ENCODE results near the gene SCN5A. TPM values are rescaled to one million over a fixed set of nuclear protein-coding genes. Genes with fewer than 3 reads are reported as not detected.

SCN5A gene
- total and polyA plus RNA-seq, 10 donors, result 0.02 to 1.2 (median 0.17) TPM; not detected in 3

DNA sequence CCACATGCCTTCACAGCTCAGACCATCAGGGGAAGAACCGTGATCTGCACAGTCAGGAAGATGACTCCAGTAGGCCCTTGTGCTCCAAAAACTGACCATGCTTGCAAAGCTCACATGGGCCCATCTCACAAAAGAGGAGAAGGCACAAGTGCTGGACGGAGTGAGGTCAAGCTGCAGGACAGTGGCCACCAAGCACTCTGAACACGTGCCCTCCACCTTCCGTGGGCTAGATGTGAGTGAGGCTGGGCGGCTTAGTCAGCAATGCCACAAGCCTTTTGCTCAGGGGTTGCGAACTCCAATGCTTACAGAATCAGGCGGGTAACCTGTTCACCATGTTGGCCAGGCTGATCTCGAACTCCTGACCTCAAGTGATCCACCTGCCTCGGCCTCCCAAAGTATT, 70.9 kb downstream of the SCN5A start:
- intact Hi-C loops (cut with DNase I; ENCODE audit: low total_unique reads), result no loop called here
- DNase-seq, result peak; percentile 46
- H3K27ac ChIP-seq, result no peak overlapping the region
- 81 to 93% (median 87%) methylated on average over 3 to 9 of the region's 9 CpGs for WGBS, 5 donors
- H3K27me3 ChIP-seq (replicated peaks in 1 of 7), result peaks cover 0 to 10% (median 0%) of the 10 kb centered on the region in 7 donors
- TF ChIP-seq POLR2AphosphoS5 (IDR thresholded peaks at IDR 0.05), result no peak
- TF ChIP-seq, protein P1, sequence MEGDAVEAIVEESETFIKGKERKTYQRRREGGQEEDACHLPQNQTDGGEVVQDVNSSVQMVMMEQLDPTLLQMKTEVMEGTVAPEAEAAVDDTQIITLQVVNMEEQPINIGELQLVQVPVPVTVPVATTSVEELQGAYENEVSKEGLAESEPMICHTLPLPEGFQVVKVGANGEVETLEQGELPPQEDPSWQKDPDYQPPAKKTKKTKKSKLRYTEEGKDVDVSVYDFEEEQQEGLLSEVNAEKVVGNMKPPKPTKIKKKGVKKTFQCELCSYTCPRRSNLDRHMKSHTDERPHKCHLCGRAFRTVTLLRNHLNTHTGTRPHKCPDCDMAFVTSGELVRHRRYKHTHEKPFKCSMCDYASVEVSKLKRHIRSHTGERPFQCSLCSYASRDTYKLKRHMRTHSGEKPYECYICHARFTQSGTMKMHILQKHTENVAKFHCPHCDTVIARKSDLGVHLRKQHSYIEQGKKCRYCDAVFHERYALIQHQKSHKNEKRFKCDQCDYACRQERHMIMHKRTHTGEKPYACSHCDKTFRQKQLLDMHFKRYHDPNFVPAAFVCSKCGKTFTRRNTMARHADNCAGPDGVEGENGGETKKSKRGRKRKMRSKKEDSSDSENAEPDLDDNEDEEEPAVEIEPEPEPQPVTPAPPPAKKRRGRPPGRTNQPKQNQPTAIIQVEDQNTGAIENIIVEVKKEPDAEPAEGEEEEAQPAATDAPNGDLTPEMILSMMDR (IDR thresholded peaks at IDR 0.05 in 8 of 11, conservative IDR thresholded peaks at IDR 0.05 in 3 of 11), result no peak
- no peak for TF ChIP-seq POLR2A (IDR thresholded peaks at IDR 0.05)
- no peaks in the 10 kb centered on the region for H3K4me1 ChIP-seq
- H3K4me3 ChIP-seq, result no peak overlapping the region
- peaks cover 0 to 4% (median under 1%) of the 10 kb centered on the region in 8 donors for H3K9me3 ChIP-seq
- peaks cover 0 to 8% (median 0%) of the 10 kb centered on the region in 6 donors for H3K36me3 ChIP-seq

DNA sequence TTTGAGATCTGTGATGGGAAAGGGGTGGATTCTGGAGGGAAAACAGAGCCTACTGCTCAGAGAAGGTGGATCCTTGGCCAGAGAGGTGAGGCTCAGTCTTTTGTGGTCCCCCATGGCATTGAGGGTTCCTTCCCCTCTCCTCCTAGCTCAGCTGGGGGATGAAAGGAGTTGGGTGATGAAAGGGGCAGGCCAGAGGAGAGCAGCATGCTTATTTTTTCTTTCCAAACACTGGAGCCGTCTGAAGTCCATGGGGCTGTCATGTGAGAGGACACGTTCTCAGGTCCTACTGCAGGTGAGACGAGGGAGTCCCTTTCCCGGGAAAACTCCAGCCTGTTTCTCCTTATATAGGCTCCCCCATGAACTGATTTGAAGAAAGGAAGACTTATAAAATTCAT, 71.4 kb downstream of the SCN5A start:
- peaks cover 0 to 10% (median 0%) of the 10 kb centered on the region in 7 donors for H3K27me3 ChIP-seq (replicated peaks in 1 of 7)
- peaks cover 0 to 9% (median 2%) of the 10 kb centered on the region in 8 donors for H3K9me3 ChIP-seq
- no peaks in the 10 kb centered on the region for H3K4me1 ChIP-seq
- peaks cover 0 to 8% (median 0%) of the 10 kb centered on the region in 6 donors for H3K36me3 ChIP-seq
- WGBS, 5 donors, result 77 to 91% (median 88%) methylated on average over 4 of the region's 4 CpGs
- peak; percentile 28 for DNase-seq
- H3K27ac ChIP-seq, result no peak overlapping the region
- TF ChIP-seq, protein P1 (IDR thresholded peaks at IDR 0.05 in 8 of 11, conservative IDR thresholded peaks at IDR 0.05 in 3 of 11), result no peak
- no peak for TF ChIP-seq POLR2A (IDR thresholded peaks at IDR 0.05)
- TF ChIP-seq POLR2AphosphoS5 (IDR thresholded peaks at IDR 0.05), result no peak
- H3K4me3 ChIP-seq, result no peak overlapping the region
- intact Hi-C loops (cut with DNase I; ENCODE audit: low total_unique reads), result no loop called here

DNA sequence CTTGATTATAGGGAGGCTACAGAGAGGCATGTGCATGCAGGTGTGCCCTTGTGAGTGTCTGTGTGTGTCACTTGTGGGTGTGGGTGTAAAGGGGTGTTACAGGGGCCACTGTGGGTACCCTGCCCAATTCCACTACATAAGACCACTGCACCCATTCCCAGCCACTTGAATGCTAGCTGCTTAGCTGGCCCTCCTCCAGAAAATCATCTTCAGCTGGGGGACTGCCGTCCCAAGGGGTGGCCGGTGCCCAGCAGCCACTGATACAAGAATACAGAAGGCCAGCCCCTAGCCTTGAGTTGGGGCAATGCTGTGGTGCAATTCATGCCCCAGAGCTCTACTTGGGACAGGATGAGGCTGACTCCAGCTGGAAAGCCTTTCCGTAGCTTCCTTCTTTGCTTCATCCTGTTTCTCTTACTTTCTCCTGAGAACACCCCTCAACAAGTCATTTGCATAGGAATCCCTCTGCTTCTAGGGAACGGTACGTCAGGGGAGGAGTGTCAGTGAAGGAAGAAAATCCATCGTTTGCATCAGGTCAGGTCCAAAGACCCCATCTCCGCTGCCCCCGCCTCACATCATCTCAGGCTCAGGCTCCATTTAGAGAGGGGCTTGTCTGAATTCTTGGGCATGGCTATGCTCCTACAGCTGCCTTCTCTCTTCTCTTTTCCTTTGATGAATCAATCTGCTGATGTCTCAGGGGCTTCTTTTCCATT, 72.0 kb downstream of the SCN5A start:
- Histone ChIP-seq H3K36me3 (peaks cover 0 to 8% (median 0%) of the 10 kb centered on the region in 6 donors), H3K4me3 (no peak overlapping the region), H3K27ac (no peak overlapping the region), H3K4me1 (no peaks in the 10 kb centered on the region), H3K27me3 (replicated peaks in 1 of 7) (peaks cover 0 to 7% (median 0%) of the 10 kb centered on the region in 7 donors), H3K9me3 (peaks cover 0 to 13% (median 5%) of the 10 kb centered on the region in 8 donors)
- intact Hi-C loops (cut with DNase I; ENCODE audit: low total_unique reads), result no loop called here
- 73 to 86% (median 80%) methylated on average over 8 of the region's 8 CpGs for WGBS, 5 donors
- TF ChIP-seq, protein P1 (IDR thresholded peaks at IDR 0.05 in 8 of 11, conservative IDR thresholded peaks at IDR 0.05 in 3 of 11), result no peak
- no peak for TF ChIP-seq POLR2A (IDR thresholded peaks at IDR 0.05)
- TF ChIP-seq POLR2AphosphoS5 (IDR thresholded peaks at IDR 0.05), result no peak
- DNase-seq, result peak; percentile 41
